Dendritic cell treated with granulocyte-macrophage colony-stimulating factor and Interleukin-4, amounts not matched to agents 40 ng/mL and 50 ng/mL, for 4 days (primary cell): ENCODE results near the gene PXDC1.

Experiments
- H3K27ac Mint-ChIP-seq: one replicate; pipeline ENCODE4 v1.8.0; 2022; ENCODE audit warnings: mild to moderate bottlenecking, mixed read lengths
- H3K27me3 Mint-ChIP-seq: one replicate; pipeline ENCODE4 v1.8.0; 2022; ENCODE audit warnings: mild to moderate bottlenecking, mixed read lengths
- H3K36me3 Mint-ChIP-seq: one replicate; pipeline ENCODE4 v1.8.0; 2022; ENCODE audit warnings: low read depth, mixed read lengths
- H3K4me1 Mint-ChIP-seq: one replicate; pipeline ENCODE4 v1.8.0; 2022; ENCODE audit warnings: low read depth, mixed read lengths
- H3K4me3 Mint-ChIP-seq: one replicate; pipeline ENCODE4 v1.8.0; 2022; ENCODE audit warnings: mild to moderate bottlenecking, moderate library complexity, mixed read lengths
- H3K9me3 Mint-ChIP-seq: one replicate; pipeline ENCODE4 v1.8.0; 2022; ENCODE audit warnings: mixed read lengths
- intact Hi-C: fragments of 100-400 bp; cut with micrococcal nuclease; formaldehyde crosslinking; loops from one replicate; pipeline ENCODE4 v1.15.0; 2022

PXDC1 gene, protein sequence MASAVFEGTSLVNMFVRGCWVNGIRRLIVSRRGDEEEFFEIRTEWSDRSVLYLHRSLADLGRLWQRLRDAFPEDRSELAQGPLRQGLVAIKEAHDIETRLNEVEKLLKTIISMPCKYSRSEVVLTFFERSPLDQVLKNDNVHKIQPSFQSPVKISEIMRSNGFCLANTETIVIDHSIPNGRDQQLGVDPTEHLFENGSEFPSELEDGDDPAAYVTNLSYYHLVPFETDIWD

DNA sequence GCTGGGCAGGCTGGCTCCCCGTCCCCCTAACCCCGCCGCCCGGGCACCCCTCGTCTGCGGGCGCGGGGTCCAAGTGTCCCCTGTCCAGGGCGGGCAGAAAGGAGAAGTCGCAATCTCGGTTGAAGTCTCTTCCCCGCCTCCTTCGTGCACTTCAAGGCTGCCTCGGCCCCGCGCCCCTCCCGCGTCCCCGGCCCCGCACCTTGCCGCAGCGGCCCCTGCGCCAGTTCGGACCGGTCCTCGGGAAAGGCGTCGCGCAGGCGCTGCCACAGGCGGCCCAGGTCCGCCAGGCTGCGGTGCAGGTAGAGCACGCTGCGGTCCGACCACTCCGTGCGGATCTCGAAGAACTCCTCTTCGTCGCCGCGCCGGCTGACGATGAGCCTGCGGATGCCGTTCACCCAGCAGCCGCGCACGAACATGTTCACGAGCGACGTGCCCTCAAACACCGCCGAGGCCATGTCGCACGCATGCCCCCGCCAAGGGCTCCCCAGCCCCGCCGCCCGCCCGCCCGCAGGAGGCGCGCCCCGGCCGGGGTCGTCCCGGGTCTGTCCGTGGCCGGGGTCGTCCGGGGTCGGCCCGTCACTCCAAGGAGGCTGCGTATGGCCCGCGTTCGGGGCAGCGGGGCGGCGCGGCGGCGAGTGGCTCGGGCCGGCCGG is at the start of gene PXDC1:
PXDC1 (minus strand) TSS at position 637 of the 653 bp plus-strand sequence; CDS start at position 455, 182 bp downstream.
- Mint-ChIP-seq H3K36me3 (peaks cover 37% of the 10 kb centered on the region), H3K4me3 (peak within 1 kb of the TSS; percentile 82), H3K27ac (peak within 1 kb of the TSS; percentile 88), H3K4me1 (peaks cover 53% of the 10 kb centered on the region), H3K27me3 (peaks cover 43% of the 10 kb centered on the region), H3K9me3 (no peaks in the 10 kb centered on the region)
- intact Hi-C loops, result loop anchor here (2.0 kb wide), 1 partner anchor 98 kb away; the partner anchor contains the start of gene FAM50B

DNA sequence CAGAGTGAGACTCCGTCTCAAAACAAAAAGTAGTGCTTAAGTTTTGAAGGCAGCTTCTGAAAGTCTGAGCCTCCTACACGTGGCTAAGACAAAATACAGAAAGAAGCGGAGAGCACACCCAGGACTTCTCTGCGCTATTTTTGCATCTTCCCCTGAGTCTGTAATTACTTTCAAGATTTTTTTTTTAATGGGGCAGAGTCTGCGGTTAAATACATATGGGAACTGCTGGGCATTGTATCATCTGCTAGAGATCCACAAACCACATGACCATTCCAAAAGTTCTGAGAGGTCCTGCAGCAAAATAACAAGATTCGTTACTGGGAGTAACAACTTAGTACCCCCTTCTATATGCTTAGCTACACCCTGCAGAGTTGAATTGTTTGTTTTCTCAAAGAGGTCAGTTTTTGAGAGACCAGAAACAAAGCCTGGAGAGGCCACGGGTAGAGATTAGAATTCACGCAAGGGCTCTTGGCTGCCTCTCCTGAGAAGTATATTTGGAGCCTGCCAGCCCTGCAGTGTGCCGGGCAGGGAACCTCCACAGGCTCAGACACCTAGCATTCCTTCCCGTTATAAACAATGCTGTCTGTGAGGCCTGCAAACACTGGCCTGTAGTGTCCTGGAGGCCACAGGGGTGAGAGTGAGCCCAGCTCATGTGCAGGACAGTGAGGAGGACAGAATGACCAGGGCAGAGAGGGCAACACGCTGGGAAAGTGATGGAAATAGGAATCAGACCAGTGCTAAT is 49.5 kb upstream of the PXDC1 start:
- Mint-ChIP-seq H3K27me3 (peaks cover 6% of the 10 kb centered on the region), H3K36me3 (no peaks in the 10 kb centered on the region), H3K9me3 (no peaks in the 10 kb centered on the region), H3K4me3 (no peak overlapping the region), H3K4me1 (peaks cover 5% of the 10 kb centered on the region), H3K27ac (no peak overlapping the region)
- intact Hi-C loops, result no loop called here

DNA sequence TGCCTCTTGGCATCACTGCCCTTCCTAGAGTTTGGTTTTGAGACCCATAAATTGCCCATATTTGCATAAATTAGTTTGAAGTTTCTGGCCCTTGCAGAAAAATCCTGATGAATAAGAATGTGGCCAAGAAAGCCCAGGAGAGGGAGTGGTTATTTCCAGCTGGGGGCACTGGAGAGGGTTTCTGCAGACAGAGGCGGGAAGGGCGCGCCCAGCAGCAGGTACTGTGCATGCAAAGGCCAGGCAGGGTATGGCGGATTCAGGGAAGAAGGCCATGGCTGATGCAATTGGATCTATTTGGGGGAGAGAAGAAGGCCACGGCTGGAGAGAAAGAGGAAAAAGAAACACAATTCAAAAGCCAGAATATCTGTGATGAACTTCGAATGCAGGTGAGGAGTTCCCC is 48.2 kb upstream of the PXDC1 start:
- intact Hi-C loops, result no loop called here
- Mint-ChIP-seq H3K27me3 (peaks cover 6% of the 10 kb centered on the region), H3K9me3 (no peaks in the 10 kb centered on the region), H3K36me3 (no peaks in the 10 kb centered on the region), H3K4me3 (no peak overlapping the region), H3K27ac (no peak overlapping the region), H3K4me1 (peaks cover 5% of the 10 kb centered on the region)

DNA sequence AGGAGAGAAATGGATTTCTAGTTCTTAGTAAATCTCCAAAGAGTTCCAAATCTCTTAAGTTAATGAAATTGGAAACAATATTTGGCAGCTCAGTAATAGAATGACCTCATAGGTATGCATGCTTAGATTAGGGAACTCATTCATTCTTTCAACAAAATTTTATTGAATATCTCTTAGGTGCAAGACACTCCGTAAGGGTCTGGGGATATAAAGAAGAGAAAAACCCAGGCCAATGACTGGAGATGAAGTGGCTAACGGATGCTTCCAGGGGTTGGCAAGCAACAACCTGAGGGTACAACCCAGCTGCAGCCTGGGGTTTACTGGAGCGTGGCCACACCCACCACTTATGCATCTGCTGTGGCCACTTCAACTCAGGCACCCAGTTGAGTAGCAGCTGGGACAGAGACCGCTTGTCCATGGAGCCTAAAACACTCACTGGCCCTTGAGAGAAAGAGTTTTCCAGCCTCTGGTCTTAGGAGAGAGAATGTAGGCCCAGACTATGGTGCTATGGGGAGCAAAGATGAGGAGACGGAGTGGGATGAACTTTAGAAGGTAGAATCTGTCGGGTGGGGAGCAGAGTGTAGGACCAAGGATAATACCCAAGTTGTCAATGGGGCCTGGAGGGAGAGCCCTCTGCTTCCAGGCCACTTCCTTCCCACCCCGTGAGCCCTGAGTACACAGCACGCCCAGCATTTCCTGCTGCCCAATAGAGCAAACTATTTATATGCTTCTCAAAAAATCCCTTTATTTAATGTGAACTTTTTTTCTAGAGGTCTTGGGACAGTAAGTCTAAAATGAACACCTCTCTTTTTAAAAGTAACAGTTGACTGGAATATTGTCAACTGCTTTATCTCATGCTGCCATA is 46.8 kb upstream of the PXDC1 start:
- H3K27me3 Mint-ChIP-seq, result peaks cover 6% of the 10 kb centered on the region
- H3K27ac Mint-ChIP-seq, result no peak overlapping the region
- peaks cover 16% of the 10 kb centered on the region for H3K4me1 Mint-ChIP-seq
- no peaks in the 10 kb centered on the region for H3K9me3 Mint-ChIP-seq
- no peak overlapping the region for H3K4me3 Mint-ChIP-seq
- intact Hi-C loops, result no loop called here
- H3K36me3 Mint-ChIP-seq, result no peaks in the 10 kb centered on the region

DNA sequence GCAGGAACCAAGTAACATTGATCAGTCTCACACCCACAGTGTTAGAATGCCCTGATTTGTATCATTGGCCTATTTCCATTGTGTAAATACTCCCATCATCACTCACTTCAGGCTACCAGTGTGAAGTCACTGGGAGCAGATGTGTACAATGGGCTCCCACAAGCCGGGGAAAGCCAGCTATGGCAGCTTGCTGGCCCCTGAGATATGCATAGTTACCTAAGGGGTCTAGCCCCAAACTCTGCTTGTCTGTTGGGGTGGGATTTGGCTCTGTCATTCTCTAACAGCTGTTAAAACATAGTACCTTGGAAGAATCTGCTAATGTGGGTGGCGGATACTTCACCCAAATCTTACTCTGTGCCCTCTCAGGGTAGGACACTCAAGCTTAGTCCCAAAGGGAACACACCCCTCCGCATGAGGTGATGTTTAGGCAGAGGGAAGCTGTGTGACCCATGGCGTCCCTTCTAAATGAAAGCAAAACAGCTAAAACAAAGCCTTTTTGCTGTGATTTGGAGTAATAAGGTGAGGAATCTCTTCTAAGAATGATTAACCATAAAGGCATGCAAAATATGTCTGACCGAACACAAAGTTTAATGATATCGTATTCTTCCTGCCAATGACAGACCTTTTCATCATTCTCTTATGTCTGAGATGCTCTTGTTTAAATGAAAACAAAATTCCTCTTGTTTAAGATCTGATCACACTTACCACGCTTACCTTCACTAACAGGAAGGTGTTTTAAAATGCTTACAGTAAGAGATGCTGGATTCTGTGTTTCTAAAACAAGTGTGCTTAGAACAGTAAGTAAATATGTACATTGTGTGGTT is 45.9 kb upstream of the PXDC1 start:
- no peak overlapping the region for H3K27ac Mint-ChIP-seq
- no peaks in the 10 kb centered on the region for H3K9me3 Mint-ChIP-seq
- H3K36me3 Mint-ChIP-seq, result no peaks in the 10 kb centered on the region
- H3K4me1 Mint-ChIP-seq, result peaks cover 18% of the 10 kb centered on the region
- intact Hi-C loops, result no loop called here
- peaks cover 6% of the 10 kb centered on the region for H3K27me3 Mint-ChIP-seq
- H3K4me3 Mint-ChIP-seq, result no peak overlapping the region

- Mint-ChIP-seq H3K9me3 (no peaks in the 10 kb centered on the region), H3K4me3 (no peak overlapping the region), H3K36me3 (no peaks in the 10 kb centered on the region), H3K27ac (no peak overlapping the region), H3K4me1 (peaks cover 26% of the 10 kb centered on the region), H3K27me3 (peaks cover 6% of the 10 kb centered on the region)
- intact Hi-C loops, result no loop called here
These were observed 45.2 kb upstream of the PXDC1 start for GRCh38 chr6:3796719-3797041.

- no peak overlapping the region for H3K4me3 Mint-ChIP-seq
- peaks cover 31% of the 10 kb centered on the region for H3K4me1 Mint-ChIP-seq
- no peaks in the 10 kb centered on the region for H3K9me3 Mint-ChIP-seq
- no peaks in the 10 kb centered on the region for H3K36me3 Mint-ChIP-seq
- intact Hi-C loops, result no loop called here
- peaks cover 6% of the 10 kb centered on the region for H3K27me3 Mint-ChIP-seq
- no peak overlapping the region for H3K27ac Mint-ChIP-seq
These were observed 44.6 kb upstream of the PXDC1 start for GRCh38 chr6:3795836-3796718.

GRCh38 chr6:3794092-3794491 is 42.6 kb upstream of the PXDC1 start:
- no peaks in the 10 kb centered on the region for H3K27me3 Mint-ChIP-seq
- no peak overlapping the region for H3K27ac Mint-ChIP-seq
- peaks cover 41% of the 10 kb centered on the region for H3K4me1 Mint-ChIP-seq
- no peak overlapping the region for H3K4me3 Mint-ChIP-seq
- H3K36me3 Mint-ChIP-seq, result no peaks in the 10 kb centered on the region
- intact Hi-C loops, result loop anchor here (5.0 kb wide), 1 partner anchor 53 kb away; the partner anchor contains the start of gene FAM50B
- H3K9me3 Mint-ChIP-seq, result no peaks in the 10 kb centered on the region

- H3K9me3 Mint-ChIP-seq, result no peaks in the 10 kb centered on the region
- peaks cover 40% of the 10 kb centered on the region for H3K4me1 Mint-ChIP-seq
- peaks cover 2% of the 10 kb centered on the region for H3K27me3 Mint-ChIP-seq
- no peaks in the 10 kb centered on the region for H3K36me3 Mint-ChIP-seq
- no peak overlapping the region for H3K4me3 Mint-ChIP-seq
- no peak overlapping the region for H3K27ac Mint-ChIP-seq
- intact Hi-C loops, result loop anchor here (5.0 kb wide), 1 partner anchor 54 kb away; the partner anchor contains the start of gene FAM50B
These were observed 42.0 kb upstream of the PXDC1 start for GRCh38 chr6:3793545-3793944.

- peaks cover 36% of the 10 kb centered on the region for H3K4me1 Mint-ChIP-seq
- no peaks in the 10 kb centered on the region for H3K9me3 Mint-ChIP-seq
- peak overlapping the region; percentile 64 for H3K27ac Mint-ChIP-seq
- H3K4me3 Mint-ChIP-seq, result no peak overlapping the region
- peaks cover 2% of the 10 kb centered on the region for H3K27me3 Mint-ChIP-seq
- no peaks in the 10 kb centered on the region for H3K36me3 Mint-ChIP-seq
- intact Hi-C loops, result loop anchor here (5.0 kb wide), 1 partner anchor 56 kb away; the partner anchor contains the start of gene FAM50B
These were observed 40.2 kb upstream of the PXDC1 start for GRCh38 chr6:3791526-3792203.

GRCh38 chr6:3789896-3790558 is 38.5 kb upstream of the PXDC1 start:
- peaks cover 2% of the 10 kb centered on the region for H3K27me3 Mint-ChIP-seq
- H3K4me3 Mint-ChIP-seq, result no peak overlapping the region
- no peak overlapping the region for H3K27ac Mint-ChIP-seq
- peaks cover 36% of the 10 kb centered on the region for H3K4me1 Mint-ChIP-seq
- no peaks in the 10 kb centered on the region for H3K36me3 Mint-ChIP-seq
- intact Hi-C loops, result loop anchor here (5.0 kb wide), 1 partner anchor 57 kb away; the partner anchor contains the start of gene FAM50B
- no peaks in the 10 kb centered on the region for H3K9me3 Mint-ChIP-seq
